Measurements from ENCODE around the gene ZNF625. TPM values are rescaled to one million over a fixed set of nuclear protein-coding genes. Genes with fewer than 3 reads are reported as not detected.

The ZNF625 gene
- total and polyA plus RNA-seq, 7 experiments from 2014 or later = 0.45 to 5.2 (median 1.6) TPM

GRCh38 chr19:12141405-12141736 lies 15.2 kb downstream of the ZNF625 start:
- DNase-seq = no peak
- H3K9me3 ChIP-seq (ENCODE audit: control insufficient read depth in 2 of 3, low read length in 3 of 3) = peaks cover 0 to 15% (median 8%) of the 10 kb centered on the region in 3 experiments
- no peak for ATAC-seq
- POLR2A ChIA-PET = interaction anchor here (1.2 to 1.9 kb wide), 3 partner anchors 22 to 192 kb away, joined by 3 to 10 read pairs (median 4); partner anchors contain the start of genes ZNF136 and ZNF563
- H3K27me3 Mint-ChIP-seq = no peaks in the 10 kb centered on the region
- H3K9me3 Mint-ChIP-seq = peaks cover 0 to 21% (median 12%) of the 10 kb centered on the region in 11 donors
- H3K27ac Mint-ChIP-seq = peak overlapping the region in 5 of 9 donors; percentile 52 to 96 (median 89)
- H3K27ac ChIP-seq (ENCODE audit: low read depth, low read length) = no peak overlapping the region
- CTCF ChIA-PET = interaction anchor here (0.6 to 2.4 kb wide), 11 partner anchors 18 to 344 kb away, joined by 3 to 28 read pairs (median 8); partner anchors contain the start of genes ZNF491 and ZNF700
- intact Hi-C loops (cut with micrococcal nuclease) = loop anchor here (1.0 to 5.0 kb wide), 13 partner anchors 15 to 605 kb away; partner anchors contain the start of genes ZNF136 (in 1 of the 2), ZNF440 (in 1 of the 2), ZNF563 (in 1 of the 2) and ZNF69 (in 1 of the 2)
- peaks cover 20 to 37% (median 22%) of the 10 kb centered on the region in 5 donors for H3K36me3 Mint-ChIP-seq
- peaks cover 0 to 19% (median 0%) of the 10 kb centered on the region in 3 experiments for H3K36me3 ChIP-seq (ENCODE audit: control insufficient read depth in 2 of 3, insufficient read depth in 3 of 3, low read length in 3 of 3)
- H3K4me1 Mint-ChIP-seq = peaks cover 25 to 44% (median 35%) of the 10 kb centered on the region in 7 donors
- peak overlapping the region in 9 of 10 donors; percentile 82 to 96 (median 89) for H3K4me3 Mint-ChIP-seq
- H3K4me1 ChIP-seq (ENCODE audit: control insufficient read depth in 2 of 2, insufficient read depth in 2 of 2, low read length in 2 of 2) = peaks cover 18 to 24% of the 10 kb centered on the region in 2 donors
- no peaks in the 10 kb centered on the region for H3K27me3 ChIP-seq (ENCODE audit: control insufficient read depth in 2 of 2, insufficient read depth in 2 of 2, low read length in 2 of 2)
- no peak overlapping the region for H3K4me3 ChIP-seq (ENCODE audit: low read length)

- H3K4me1 ChIP-seq (ENCODE audit: control insufficient read depth in 2 of 2, insufficient read depth in 2 of 2, low read length in 2 of 2) = peaks cover 18 to 24% of the 10 kb centered on the region in 2 donors
- peaks cover 25 to 44% (median 35%) of the 10 kb centered on the region in 7 donors for H3K4me1 Mint-ChIP-seq
- intact Hi-C loops (cut with micrococcal nuclease) = loop anchor here (1.0 to 5.0 kb wide), 18 partner anchors 14 to 604 kb away; partner anchors contain the start of genes ZNF136 (in 2 of the 2), ZNF440 (in 1 of the 2), ZNF563 (in 1 of the 2) and ZNF625 (in 1 of the 2)
- peak overlapping the region in 8 of 9 donors; percentile 42 to 96 (median 82) for H3K27ac Mint-ChIP-seq
- H3K9me3 ChIP-seq (ENCODE audit: control insufficient read depth in 2 of 3, low read length in 3 of 3) = peaks cover 0 to 9% (median 7%) of the 10 kb centered on the region in 3 experiments
- H3K36me3 ChIP-seq (ENCODE audit: control insufficient read depth in 2 of 3, insufficient read depth in 3 of 3, low read length in 3 of 3) = peaks cover 0 to 16% (median 0%) of the 10 kb centered on the region in 3 experiments
- peak overlapping the region; percentile 77 for H3K27ac ChIP-seq (ENCODE audit: low read depth, low read length)
- peak; percentile 70 to 85 (median 80) for DNase-seq
- H3K4me3 ChIP-seq (ENCODE audit: low read length) = peak overlapping the region; percentile 74
- CTCF ChIA-PET = interaction anchor here (0.5 to 2.4 kb wide), 18 partner anchors 18 to 1001 kb away, joined by 3 to 28 read pairs (median 4); partner anchors contain the start of genes ZNF491, ZNF700 and ZNF763
- H3K4me3 Mint-ChIP-seq = peak overlapping the region; percentile 82 to 96 (median 89)
- H3K9me3 Mint-ChIP-seq = peaks cover 0 to 17% (median 9%) of the 10 kb centered on the region in 11 donors
- no peaks in the 10 kb centered on the region for H3K27me3 Mint-ChIP-seq
- peaks cover 15 to 33% (median 18%) of the 10 kb centered on the region in 5 donors for H3K36me3 Mint-ChIP-seq
- no peaks in the 10 kb centered on the region for H3K27me3 ChIP-seq (ENCODE audit: control insufficient read depth in 2 of 2, insufficient read depth in 2 of 2, low read length in 2 of 2)
- peak; percentile 83 for ATAC-seq
- POLR2A ChIA-PET = interaction anchor here (1.0 to 1.9 kb wide), 6 partner anchors 11 to 217 kb away, joined by 3 to 10 read pairs (median 4); partner anchors contain the start of genes ZNF136, ZNF563 and ZNF763
These were observed 15.8 kb downstream of the ZNF625 start for GRCh38 chr19:12140545-12141404.

GRCh38 chr19:12139885-12140544 lies 16.5 kb downstream of the ZNF625 start, which contains the start of gene ZNF20:
Gene ZNF20 (minus strand): TSS chr19:12140350. CDS start chr19:12140182, 168 bp downstream.
- peak; percentile 68 to 90 (median 72) for DNase-seq
- POLR2A ChIA-PET = interaction anchor here (1.0 to 1.9 kb wide), 6 partner anchors 12 to 216 kb away, joined by 3 to 10 read pairs (median 4); partner anchors contain the start of genes ZNF136, ZNF563 and ZNF763
- H3K27ac ChIP-seq (ENCODE audit: low read depth, low read length) = peak within 1 kb of the TSS; percentile 77
- CTCF ChIA-PET = interaction anchor here (0.5 to 2.4 kb wide), 14 partner anchors 19 to 1000 kb away, joined by 3 to 28 read pairs (median 6); partner anchors contain the start of genes ZNF491, ZNF700 and ZNF763
- intact Hi-C loops (cut with micrococcal nuclease) = loop anchor here (1.0 to 5.0 kb wide), 11 partner anchors 16 to 603 kb away; partner anchors contain the start of genes ZNF136 (in 2 of the 2), ZNF440 (in 1 of the 2), ZNF563 (in 1 of the 2) and ZNF625 (in 1 of the 2)
- peak; percentile 95 for ATAC-seq
- peaks cover 0 to 16% (median 2%) of the 10 kb centered on the region in 3 experiments for H3K36me3 ChIP-seq (ENCODE audit: control insufficient read depth in 2 of 3, insufficient read depth in 3 of 3, low read length in 3 of 3)
- Mint-ChIP-seq H3K27ac (peak within 1 kb of the TSS; percentile 40 to 96 (median 79)), H3K4me1 (peaks cover 25 to 44% (median 35%) of the 10 kb centered on the region in 7 donors), H3K4me3 (peak within 1 kb of the TSS; percentile 82 to 96 (median 89)), H3K9me3 (peaks cover 0 to 14% (median 5%) of the 10 kb centered on the region in 11 donors), H3K36me3 (peaks cover 11 to 31% (median 18%) of the 10 kb centered on the region in 5 donors), H3K27me3 (no peaks in the 10 kb centered on the region)
- peaks cover 0 to 2% (median 0%) of the 10 kb centered on the region in 3 experiments for H3K9me3 ChIP-seq (ENCODE audit: control insufficient read depth in 2 of 3, low read length in 3 of 3)
- no peaks in the 10 kb centered on the region for H3K27me3 ChIP-seq (ENCODE audit: control insufficient read depth in 2 of 2, insufficient read depth in 2 of 2, low read length in 2 of 2)
- peak within 1 kb of the TSS; percentile 74 for H3K4me3 ChIP-seq (ENCODE audit: low read length)
- H3K4me1 ChIP-seq (ENCODE audit: control insufficient read depth in 2 of 2, insufficient read depth in 2 of 2, low read length in 2 of 2) = peaks cover 18 to 24% of the 10 kb centered on the region in 2 donors

- H3K4me3 ChIP-seq (ENCODE audit: low read length) = peak overlapping the region; percentile 74
- Mint-ChIP-seq H3K4me3 (peak overlapping the region; percentile 82 to 96 (median 89)), H3K4me1 (peaks cover 25 to 44% (median 35%) of the 10 kb centered on the region in 7 donors), H3K36me3 (peaks cover 11 to 35% (median 24%) of the 10 kb centered on the region in 5 donors), H3K27ac (peak overlapping the region in 6 of 9 donors; percentile 10 to 84 (median 28)), H3K9me3 (peaks cover 0 to 19% (median 5%) of the 10 kb centered on the region in 11 donors), H3K27me3 (no peaks in the 10 kb centered on the region)
- ATAC-seq (no peak), DNase-seq (peak in 2 of 9 donors; percentile 11 to 21)
- POLR2A ChIA-PET = no interaction called here
- peak overlapping the region; percentile 77 for H3K27ac ChIP-seq (ENCODE audit: low read depth, low read length)
- CTCF ChIA-PET = interaction anchor here (1.3 kb wide), 1 partner anchor 257 kb away, joined by 3 read pairs; no protein-coding TSS in a partner anchor
- H3K9me3 ChIP-seq (ENCODE audit: control insufficient read depth in 2 of 3, low read length in 3 of 3) = peaks cover 0 to 2% (median 0%) of the 10 kb centered on the region in 3 experiments
- H3K27me3 ChIP-seq (ENCODE audit: control insufficient read depth in 2 of 2, insufficient read depth in 2 of 2, low read length in 2 of 2) = no peaks in the 10 kb centered on the region
- peaks cover 0 to 22% (median 6%) of the 10 kb centered on the region in 3 experiments for H3K36me3 ChIP-seq (ENCODE audit: control insufficient read depth in 2 of 3, insufficient read depth in 3 of 3, low read length in 3 of 3)
- H3K4me1 ChIP-seq (ENCODE audit: control insufficient read depth in 2 of 2, insufficient read depth in 2 of 2, low read length in 2 of 2) = peaks cover 18 to 24% of the 10 kb centered on the region in 2 donors
- intact Hi-C loops (cut with micrococcal nuclease) = no loop called here
These were observed 17.3 kb downstream of the ZNF625 start for GRCh38 chr19:12139269-12139668.

GRCh38 chr19:12137221-12137940 lies 19.2 kb downstream of the ZNF625 start:
- intact Hi-C loops (cut with micrococcal nuclease) = no loop called here
- CTCF ChIA-PET = interaction anchor here (0.7 to 1.8 kb wide), 5 partner anchors 46 to 340 kb away, joined by 3 to 8 read pairs (median 6); partner anchors contain the start of genes ZNF491 and ZNF700
- H3K27me3 ChIP-seq (ENCODE audit: control insufficient read depth in 2 of 2, insufficient read depth in 2 of 2, low read length in 2 of 2) = no peaks in the 10 kb centered on the region
- Mint-ChIP-seq H3K4me3 (peak overlapping the region in 7 of 10 donors; percentile 7 to 84 (median 46)), H3K9me3 (peaks cover 0 to 38% (median 19%) of the 10 kb centered on the region in 11 donors), H3K27ac (peak overlapping the region in 6 of 9 donors; percentile 17 to 71 (median 44)), H3K27me3 (no peaks in the 10 kb centered on the region), H3K36me3 (peaks cover 22 to 53% (median 43%) of the 10 kb centered on the region in 5 donors), H3K4me1 (peaks cover 25 to 43% (median 35%) of the 10 kb centered on the region in 7 donors)
- peaks cover 0 to 41% (median 18%) of the 10 kb centered on the region in 3 experiments for H3K36me3 ChIP-seq (ENCODE audit: control insufficient read depth in 2 of 3, insufficient read depth in 3 of 3, low read length in 3 of 3)
- POLR2A ChIA-PET = no interaction called here
- peak in 6 of 9 donors; percentile 10 to 52 (median 28) for DNase-seq
- ATAC-seq = peak; percentile 32
- no peak overlapping the region for H3K4me3 ChIP-seq (ENCODE audit: low read length)
- peaks cover 18 to 24% of the 10 kb centered on the region in 2 donors for H3K4me1 ChIP-seq (ENCODE audit: control insufficient read depth in 2 of 2, insufficient read depth in 2 of 2, low read length in 2 of 2)
- H3K27ac ChIP-seq (ENCODE audit: low read depth, low read length) = no peak overlapping the region
- peaks cover 0 to 19% (median 12%) of the 10 kb centered on the region in 3 experiments for H3K9me3 ChIP-seq (ENCODE audit: control insufficient read depth in 2 of 3, low read length in 3 of 3)

All from naive thymus-derived CD4-positive, alpha-beta T cell (primary cell).